ENCODE results near the gene ARHGEF18. TPM values are rescaled to one million over a fixed set of nuclear protein-coding genes. Genes with fewer than 3 reads are reported as not detected.

The ARHGEF18 gene
- total RNA-seq, 1 experiment from 2014 or later, result 38.3 TPM

DNA sequence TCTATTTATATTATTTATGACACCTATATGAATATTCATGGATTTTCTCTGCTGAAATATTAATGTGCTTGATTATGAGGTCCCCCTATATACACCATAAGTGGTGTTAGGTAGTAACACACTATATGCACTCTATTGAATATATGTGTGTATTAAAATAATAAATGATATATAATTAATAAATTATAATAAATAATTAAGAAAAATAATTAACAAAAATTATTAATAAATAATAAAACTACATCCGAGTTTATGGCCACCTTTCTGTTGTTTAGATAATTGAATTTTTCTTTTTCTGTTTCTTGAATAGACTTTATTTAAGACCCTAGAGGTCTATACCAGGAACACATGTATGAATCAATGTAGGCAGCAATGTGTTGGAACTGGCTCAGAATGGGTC lies 20.9 kb upstream of the ARHGEF18 start:
- Histone ChIP-seq H3K9ac (ENCODE audit: extremely low read depth, insufficient read length, low read length) (no peak overlapping the region), H4K91ac (ENCODE audit: insufficient read length, low read depth, low read length) (no peak overlapping the region), H2BK20ac (ENCODE audit: low read depth, low read length, poor library complexity, severe bottlenecking) (no peak overlapping the region), H3K4me1 (ENCODE audit: insufficient read depth, low read length) (no peaks in the 10 kb centered on the region), H2AK5ac (ENCODE audit: insufficient read length, low read length) (no peak overlapping the region), H3K56ac (ENCODE audit: insufficient read length, low read depth, low read length) (no peak overlapping the region), H4K8ac (replicated peaks; ENCODE audit: insufficient read length, low read depth, low read length) (no peak overlapping the region), H2AFZ (ENCODE audit: low read length) (no peak overlapping the region), H3K23ac (ENCODE audit: insufficient read length, low read depth, low read length) (no peak overlapping the region), H3K4ac (ENCODE audit: low read depth, low read length) (no peak overlapping the region), H4K20me1 (ENCODE audit: control insufficient read depth, insufficient read depth, insufficient read length) (no peaks in the 10 kb centered on the region), H4K5ac (ENCODE audit: insufficient read length, low read depth, low read length) (no peak overlapping the region), H3K79me2 (ENCODE audit: insufficient read depth, low read length) (no peaks in the 10 kb centered on the region), H3K14ac (ENCODE audit: insufficient read depth, low read length) (no peak overlapping the region), H3K79me1 (ENCODE audit: insufficient read depth, low read depth, low read length, poor library complexity, severe bottlenecking) (no peaks in the 10 kb centered on the region), H3K4me2 (ENCODE audit: insufficient read depth, insufficient read length, low read length) (no peak overlapping the region), H3K27ac (ENCODE audit: insufficient read length, low read depth, low read length) (no peak overlapping the region), H3K27me3 (ENCODE audit: insufficient read depth, low read length) (no peaks in the 10 kb centered on the region), H3T11ph (ENCODE audit: low read length) (no peak overlapping the region), H3K23me2 (ENCODE audit: insufficient read length, low read depth, low read length, poor library complexity, severe bottlenecking) (no peaks in the 10 kb centered on the region), H2BK12ac (ENCODE audit: insufficient read length, low read depth, low read length) (no peak overlapping the region), H2BK5ac (ENCODE audit: insufficient read length, low read length) (no peak overlapping the region), H3K18ac (ENCODE audit: insufficient read length, low read depth, low read length) (no peak overlapping the region), H3K9me3 (ENCODE audit: control insufficient read depth, low read depth, low read length) (no peaks in the 10 kb centered on the region), H2BK15ac (ENCODE audit: low read depth, low read length) (no peak overlapping the region), H2BK120ac (ENCODE audit: low read depth, low read length, poor library complexity, severe bottlenecking) (no peak overlapping the region)
- Mint-ChIP-seq H3K36me3 (ENCODE audit: insufficient read depth in 1 of 3, low read depth in 3 of 3) (peaks cover 0 to 3% (median 0%) of the 10 kb centered on the region in 3 experiments; a peak in 1 of 7 replicates), H3K27me3 (ENCODE audit: low read depth) (peaks cover 2% of the 10 kb centered on the region), H3K4me3 (no peak overlapping the region), H3K4me1 (no peaks in the 10 kb centered on the region), H3K27ac (no peak overlapping the region), H3K9me3 (peaks cover 8% of the 10 kb centered on the region in 2 experiments; a peak in 2 of 5 replicates)
- no peak for TF ChIP-seq CTCF (conservative IDR thresholded peaks at IDR 0.05)
- DNase-seq, result no peak
- WGBS (ENCODE audit: extremely low coverage, insufficient read length, low lambda C conversion rate), result no CpG with 5 or more reads among the region's 1 CpG

All from H9 (cell line).